22Rv1 (cell line): ENCODE measurements around the gene LPAR1.

Source experiments
- ZFX ChIP-seq: fragments of 450-650 bp; IDR thresholded peaks from 2 replicates; pipeline ENCODE4 v1.6.1; 2017; ENCODE audit warnings: antibody characterized with exemption, borderline replicate concordance
- TF ChIP-seq, protein P1 (sequence below): fragments of 450-650 bp; IDR thresholded peaks from 2 replicates; pipeline ENCODE4 v1.5.1; 2017; ENCODE audit warnings: mild to moderate bottlenecking

DNA sequence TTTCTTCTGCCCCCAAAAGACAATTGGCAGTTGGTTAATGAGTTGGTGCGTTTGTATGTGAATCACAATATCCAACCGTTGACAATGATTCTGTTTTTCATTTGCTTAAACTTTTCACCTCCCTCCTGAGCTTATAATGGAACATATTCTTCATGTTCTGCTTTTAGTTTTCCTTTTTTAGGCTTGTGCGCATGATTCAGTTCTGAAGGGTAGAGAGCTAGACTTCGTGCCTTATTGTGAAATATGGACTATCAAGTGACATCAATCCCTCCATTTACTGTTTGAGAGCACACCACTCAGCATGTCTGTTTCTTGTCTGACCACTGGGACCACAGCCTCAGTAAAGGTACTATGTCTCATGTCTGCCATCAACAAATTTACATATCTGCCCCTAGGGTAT, 30.5 kb upstream of the LPAR1 start:
- TF ChIP-seq, protein P1, sequence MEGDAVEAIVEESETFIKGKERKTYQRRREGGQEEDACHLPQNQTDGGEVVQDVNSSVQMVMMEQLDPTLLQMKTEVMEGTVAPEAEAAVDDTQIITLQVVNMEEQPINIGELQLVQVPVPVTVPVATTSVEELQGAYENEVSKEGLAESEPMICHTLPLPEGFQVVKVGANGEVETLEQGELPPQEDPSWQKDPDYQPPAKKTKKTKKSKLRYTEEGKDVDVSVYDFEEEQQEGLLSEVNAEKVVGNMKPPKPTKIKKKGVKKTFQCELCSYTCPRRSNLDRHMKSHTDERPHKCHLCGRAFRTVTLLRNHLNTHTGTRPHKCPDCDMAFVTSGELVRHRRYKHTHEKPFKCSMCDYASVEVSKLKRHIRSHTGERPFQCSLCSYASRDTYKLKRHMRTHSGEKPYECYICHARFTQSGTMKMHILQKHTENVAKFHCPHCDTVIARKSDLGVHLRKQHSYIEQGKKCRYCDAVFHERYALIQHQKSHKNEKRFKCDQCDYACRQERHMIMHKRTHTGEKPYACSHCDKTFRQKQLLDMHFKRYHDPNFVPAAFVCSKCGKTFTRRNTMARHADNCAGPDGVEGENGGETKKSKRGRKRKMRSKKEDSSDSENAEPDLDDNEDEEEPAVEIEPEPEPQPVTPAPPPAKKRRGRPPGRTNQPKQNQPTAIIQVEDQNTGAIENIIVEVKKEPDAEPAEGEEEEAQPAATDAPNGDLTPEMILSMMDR = no peak
- no peak for TF ChIP-seq ZFX
